Measurements from ENCODE around the gene APC2. TPM values are rescaled to one million over a fixed set of nuclear protein-coding genes. Genes with fewer than 3 reads are reported as not detected.
"Not testable (repeated sequence)": the region's sequence is repeated elsewhere in the genome, so short reads cannot be mapped to it uniquely, and the experiment has no call there.

APC2 gene
- total RNA-seq, 1 donor from 2014 or later, result 1.2 TPM

- TF ChIP-seq POLR2A (IDR thresholded peaks at IDR 0.05) (no peak), POLR2AphosphoS5 (IDR thresholded peaks at IDR 0.05; ENCODE audit: insufficient read depth in 1 of 2, low read depth in 1 of 2) (no peak), CTCF (IDR thresholded peaks at IDR 0.05) (no peak)
- peaks cover 55% of the 10 kb centered on the region for H3K4me1 ChIP-seq
- intact Hi-C loops (cut with DNase I), result no loop called here
- no peaks in the 10 kb centered on the region for H3K27me3 ChIP-seq
- no peak overlapping the region for H3K4me3 ChIP-seq
- no peak overlapping the region for H3K27ac ChIP-seq
- peaks cover 0 to 40% of the 10 kb centered on the region in 2 donors for H3K36me3 ChIP-seq
- no peaks in the 10 kb centered on the region for H3K9me3 ChIP-seq
- DNase-seq (ENCODE audit: extremely low spot score in 2 of 2), result no peak
Measured at GRCh38 chr19:1417681-1418495, 32.0 kb upstream of the APC2 start.

- H3K4me1 ChIP-seq, result peaks cover 50% of the 10 kb centered on the region
- H3K9me3 ChIP-seq, result no peaks in the 10 kb centered on the region
- intact Hi-C loops (cut with DNase I), result no loop called here
- H3K36me3 ChIP-seq, result peaks cover 0 to 43% of the 10 kb centered on the region in 2 donors
- DNase-seq (ENCODE audit: extremely low spot score in 2 of 2), result no peak
- H3K27me3 ChIP-seq, result no peaks in the 10 kb centered on the region
- H3K4me3 ChIP-seq, result no peak overlapping the region
- TF ChIP-seq CTCF (IDR thresholded peaks at IDR 0.05) (no peak), POLR2A (IDR thresholded peaks at IDR 0.05) (no peak), POLR2AphosphoS5 (IDR thresholded peaks at IDR 0.05; ENCODE audit: insufficient read depth in 1 of 2, low read depth in 1 of 2) (no peak)
- no peak overlapping the region for H3K27ac ChIP-seq
Measured at GRCh38 chr19:1418496-1418775, 31.5 kb upstream of the APC2 start.

GRCh38 chr19:1418951-1419738 is 30.8 kb upstream of the APC2 start:
- Histone ChIP-seq H3K27ac (no peak overlapping the region), H3K9me3 (no peaks in the 10 kb centered on the region), H3K4me3 (no peak overlapping the region), H3K36me3 (peaks cover 0 to 50% of the 10 kb centered on the region in 2 donors), H3K4me1 (peaks cover 46% of the 10 kb centered on the region), H3K27me3 (no peaks in the 10 kb centered on the region)
- TF ChIP-seq POLR2A (IDR thresholded peaks at IDR 0.05), result no peak
- TF ChIP-seq CTCF (IDR thresholded peaks at IDR 0.05), result no peak
- no peak for TF ChIP-seq POLR2AphosphoS5 (IDR thresholded peaks at IDR 0.05; ENCODE audit: insufficient read depth in 1 of 2, low read depth in 1 of 2)
- no peak for DNase-seq (ENCODE audit: extremely low spot score in 2 of 2)
- intact Hi-C loops (cut with DNase I), result no loop called here

GRCh38 chr19:1420085-1420484 is 29.8 kb upstream of the APC2 start:
- H3K4me3 ChIP-seq; H3K27me3 ChIP-seq; H3K27ac ChIP-seq; DNase-seq (ENCODE audit: extremely low spot score in 2 of 2); H3K9me3 ChIP-seq; intact Hi-C loops (cut with DNase I): not testable (repeated sequence)
- Histone ChIP-seq H3K36me3 (peaks cover 0 to 50% of the 10 kb centered on the region in 2 donors), H3K4me1 (peaks cover 44% of the 10 kb centered on the region)

GRCh38 chr19:1420590-1420989 is 29.3 kb upstream of the APC2 start:
- no peak for TF ChIP-seq POLR2AphosphoS5 (IDR thresholded peaks at IDR 0.05; ENCODE audit: insufficient read depth in 1 of 2, low read depth in 1 of 2)
- no peak for TF ChIP-seq CTCF (IDR thresholded peaks at IDR 0.05)
- no peak for TF ChIP-seq POLR2A (IDR thresholded peaks at IDR 0.05)
- intact Hi-C loops (cut with DNase I), result no loop called here
- peaks cover 44% of the 10 kb centered on the region for H3K4me1 ChIP-seq
- peaks cover 0 to 55% of the 10 kb centered on the region in 2 donors for H3K36me3 ChIP-seq
- no peak overlapping the region for H3K4me3 ChIP-seq
- DNase-seq (ENCODE audit: extremely low spot score in 2 of 2), result no peak
- no peaks in the 10 kb centered on the region for H3K9me3 ChIP-seq
- H3K27me3 ChIP-seq, result no peaks in the 10 kb centered on the region
- no peak overlapping the region for H3K27ac ChIP-seq
